ENCODE results near the gene FSIP1.

Gene FSIP1

DNA sequence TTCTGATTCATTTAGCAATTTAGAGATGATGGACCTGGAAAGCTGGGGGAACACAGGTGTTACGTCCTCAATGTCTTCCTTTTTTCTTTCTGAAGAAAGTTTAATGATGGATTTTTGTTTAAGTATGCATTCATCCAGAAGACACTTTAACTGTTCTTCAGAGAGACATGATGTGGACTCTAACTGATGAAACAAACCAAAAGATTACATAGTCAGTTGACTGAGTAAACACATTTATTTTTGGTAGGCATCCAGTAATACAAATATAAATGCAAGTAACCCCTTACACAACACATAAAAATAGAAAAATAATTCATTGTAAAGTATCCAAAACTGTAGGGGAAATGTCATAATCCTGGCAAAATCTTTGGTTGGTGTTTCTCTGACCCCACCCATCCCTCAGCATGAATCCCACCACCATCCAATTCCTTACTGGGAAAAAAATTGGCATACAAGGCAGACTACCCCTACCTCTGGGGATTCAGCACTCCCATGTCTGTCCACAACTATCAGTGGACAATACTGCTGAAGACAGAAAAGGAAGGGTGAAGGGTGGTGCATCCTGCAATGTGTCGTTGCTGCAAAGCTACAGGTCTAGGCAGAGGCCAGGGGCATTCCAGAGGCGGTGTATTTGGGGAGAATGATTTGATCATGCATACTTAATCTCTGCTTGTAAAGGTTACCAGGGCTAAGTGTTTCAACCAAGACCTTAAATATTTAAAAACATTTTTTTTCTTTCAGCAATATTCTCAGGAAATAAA, 164.4 kb downstream of the FSIP1 start:
- DNase-seq (ENCODE audit: low read depth): no peak

DNA sequence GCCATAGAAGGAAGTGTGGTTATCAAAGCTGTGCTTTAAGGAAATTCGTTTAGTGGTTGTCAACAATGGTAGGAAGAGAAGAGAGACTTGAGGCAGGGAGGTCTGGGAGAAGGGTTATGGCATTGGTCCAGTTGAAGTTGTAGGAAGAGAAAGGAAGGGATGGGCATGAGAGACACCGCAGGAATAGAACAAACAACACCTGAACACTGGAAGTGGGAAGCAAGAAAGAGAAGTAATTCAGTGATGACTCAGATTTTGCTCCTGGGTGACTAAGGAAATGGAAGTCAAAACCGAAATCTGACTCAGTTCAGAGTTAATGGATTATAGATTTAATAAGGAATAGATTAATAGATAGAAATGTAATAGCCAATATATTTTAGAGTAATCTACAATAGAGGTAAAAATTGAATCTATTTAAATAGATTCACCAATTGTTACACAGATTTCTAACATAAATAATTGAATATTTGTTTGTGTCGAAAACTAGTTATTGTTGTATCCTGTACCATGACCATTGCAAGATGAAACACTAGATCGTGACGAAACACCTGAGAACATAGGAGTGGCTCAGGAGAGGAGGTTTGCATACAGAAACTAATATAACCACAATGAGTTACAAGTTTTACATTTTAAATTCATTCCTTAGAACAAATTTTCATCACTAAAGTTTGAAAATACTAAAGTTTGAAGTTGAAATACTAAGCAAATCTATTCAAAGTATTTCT, 165.7 kb downstream of the FSIP1 start:
- no peak for DNase-seq (ENCODE audit: low read depth)

DNA sequence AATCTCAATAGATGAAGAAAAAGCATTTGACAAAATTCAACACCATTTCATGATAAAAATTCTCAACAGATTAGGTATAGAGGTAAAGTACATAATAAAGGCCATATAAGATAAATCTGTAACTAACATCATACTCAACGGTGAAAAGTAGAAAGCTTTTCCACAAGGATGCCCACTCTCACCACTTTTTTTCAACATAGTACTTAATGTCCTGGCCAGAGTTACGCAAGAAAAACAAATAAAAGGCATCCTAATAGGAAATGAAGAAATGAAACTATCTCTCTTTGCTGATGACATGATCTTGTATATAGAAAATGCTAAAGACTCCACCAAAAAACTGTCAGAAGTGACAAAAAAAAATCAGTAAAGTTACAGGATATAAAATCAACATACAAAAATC, 168.8 kb downstream of the FSIP1 start:
- DNase-seq (ENCODE audit: low read depth): no peak

DNA sequence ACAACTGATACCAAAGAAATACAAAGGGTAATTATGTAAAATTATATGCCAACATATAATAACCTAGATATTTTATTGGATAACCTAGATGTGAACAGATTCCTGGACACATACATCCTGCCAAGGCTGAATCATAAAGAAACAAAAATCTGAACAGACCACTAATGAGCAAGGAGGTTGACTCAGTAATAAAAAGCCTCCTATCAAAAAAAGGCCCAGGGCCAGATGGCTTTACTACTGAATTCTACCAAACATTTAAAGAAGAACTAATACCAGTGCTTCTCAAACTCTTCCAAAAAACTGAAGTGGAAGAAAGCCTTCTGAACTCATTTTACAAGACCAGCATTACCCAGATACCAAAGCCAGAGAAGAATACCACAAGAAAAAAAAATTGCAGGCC, 169.4 kb downstream of the FSIP1 start:
- DNase-seq (ENCODE audit: low read depth): no peak

DNA sequence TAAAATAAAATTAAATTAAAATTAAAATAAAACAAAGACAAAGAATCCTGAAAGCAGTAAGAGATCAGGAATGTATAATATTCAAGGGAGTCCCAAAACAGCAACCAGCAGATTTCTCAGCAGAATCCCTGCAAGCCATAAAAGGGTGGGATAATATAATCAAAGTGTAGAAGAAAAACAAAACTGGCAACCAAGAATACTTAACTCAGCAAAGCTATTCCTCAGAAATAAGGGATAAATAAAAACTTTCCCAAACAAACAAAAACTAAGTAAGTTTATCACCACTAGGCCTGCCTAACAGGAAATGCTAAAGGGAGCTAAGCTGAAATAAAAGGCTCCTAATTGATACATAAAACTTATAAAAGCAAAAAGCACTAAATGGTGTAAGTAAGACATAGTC, 172.0 kb downstream of the FSIP1 start:
- no peak for DNase-seq (ENCODE audit: low read depth)

GRCh38 chr15:39609166-39609916, 173.3 kb downstream of the FSIP1 start:
- DNase-seq (ENCODE audit: low read depth): no peak

DNA sequence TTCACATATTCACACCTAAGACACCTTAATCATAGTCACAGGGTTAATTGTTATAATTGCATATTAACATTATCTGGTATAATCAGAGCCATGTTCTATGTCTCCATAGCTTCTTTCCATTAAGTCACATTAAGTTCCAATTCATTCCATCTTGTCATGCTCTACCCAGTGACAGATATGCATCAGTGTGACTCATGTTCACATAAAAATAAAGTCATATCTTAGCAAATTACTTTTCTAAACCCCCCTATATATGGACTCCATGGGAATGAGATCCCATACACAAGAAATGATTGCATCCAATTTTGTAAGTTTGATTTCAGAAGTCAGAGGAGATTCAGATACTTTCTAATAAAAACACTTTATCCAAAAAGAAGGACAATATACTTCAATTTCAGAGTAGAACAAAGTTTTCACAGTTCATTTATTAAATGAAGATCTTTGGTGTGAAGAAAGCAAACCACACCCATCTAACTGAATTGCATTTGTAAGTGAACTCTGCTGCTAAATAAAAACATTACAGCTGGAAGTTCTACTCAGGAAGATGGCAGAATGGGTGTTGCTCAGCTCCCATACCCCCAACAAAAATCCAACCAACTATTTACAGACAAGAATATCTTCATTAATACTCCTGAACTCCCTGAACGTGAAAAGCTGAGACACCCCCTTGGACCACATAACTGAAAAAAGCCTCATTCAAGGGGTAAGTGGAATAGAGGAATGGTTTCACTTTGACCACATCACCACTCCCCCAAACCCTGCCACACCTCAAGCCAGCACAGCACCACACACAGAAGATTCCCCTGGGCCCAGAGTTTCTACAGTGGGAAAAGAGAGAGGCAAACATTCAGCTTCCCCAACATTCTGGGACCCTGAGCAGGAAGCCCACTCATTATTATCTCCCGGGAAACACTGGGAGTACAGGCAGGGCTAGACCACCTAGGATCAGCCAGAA, 174.2 kb downstream of the FSIP1 start:
- DNase-seq (ENCODE audit: low read depth): no peak

DNA sequence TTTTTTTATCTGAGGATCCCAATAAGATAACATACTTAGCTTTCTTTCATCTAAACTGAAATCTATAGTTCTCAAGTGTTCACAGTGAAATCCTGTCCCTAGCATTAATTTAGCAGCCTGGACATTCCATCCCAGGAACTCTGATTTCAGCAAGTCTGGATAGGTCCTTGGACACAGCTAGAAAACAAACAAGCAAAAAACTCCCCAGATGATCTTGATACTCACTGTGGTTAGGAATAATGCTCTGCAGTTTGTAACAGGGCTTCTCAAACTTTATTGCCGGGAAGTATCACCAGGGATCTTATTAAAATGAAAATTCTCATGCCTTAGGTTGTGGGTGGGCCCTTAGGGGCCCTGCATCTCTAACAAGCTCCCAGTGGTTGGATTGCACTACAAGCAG, 177.5 kb downstream of the FSIP1 start:
- no peak for DNase-seq (ENCODE audit: low read depth)

GRCh38 chr15:39602143-39602542, 180.5 kb downstream of the FSIP1 start:
- no peak for DNase-seq (ENCODE audit: low read depth)

DNA sequence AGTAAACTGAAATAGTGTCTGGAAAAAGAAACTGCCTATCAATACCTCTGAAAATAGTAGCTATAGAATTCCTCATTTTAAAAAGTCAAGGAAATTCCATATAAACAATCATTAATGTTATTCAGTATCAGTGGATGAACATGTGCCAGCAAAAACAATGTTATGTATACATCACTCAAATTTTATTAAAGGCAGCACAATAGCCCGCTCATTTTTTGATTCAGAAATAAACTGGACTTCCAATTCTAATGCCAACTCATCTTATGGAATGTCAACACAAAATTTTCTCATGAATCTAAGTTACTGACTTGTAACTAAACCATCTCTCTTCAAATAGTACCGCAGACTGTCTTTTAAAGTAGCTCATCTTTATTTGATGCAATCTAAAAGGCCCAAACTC, 182.8 kb downstream of the FSIP1 start:
- no peak for DNase-seq (ENCODE audit: low read depth)

- no peak for DNase-seq (ENCODE audit: low read depth)
Measured at GRCh38 chr15:39598958-39599845, 183.4 kb downstream of the FSIP1 start.

DNA sequence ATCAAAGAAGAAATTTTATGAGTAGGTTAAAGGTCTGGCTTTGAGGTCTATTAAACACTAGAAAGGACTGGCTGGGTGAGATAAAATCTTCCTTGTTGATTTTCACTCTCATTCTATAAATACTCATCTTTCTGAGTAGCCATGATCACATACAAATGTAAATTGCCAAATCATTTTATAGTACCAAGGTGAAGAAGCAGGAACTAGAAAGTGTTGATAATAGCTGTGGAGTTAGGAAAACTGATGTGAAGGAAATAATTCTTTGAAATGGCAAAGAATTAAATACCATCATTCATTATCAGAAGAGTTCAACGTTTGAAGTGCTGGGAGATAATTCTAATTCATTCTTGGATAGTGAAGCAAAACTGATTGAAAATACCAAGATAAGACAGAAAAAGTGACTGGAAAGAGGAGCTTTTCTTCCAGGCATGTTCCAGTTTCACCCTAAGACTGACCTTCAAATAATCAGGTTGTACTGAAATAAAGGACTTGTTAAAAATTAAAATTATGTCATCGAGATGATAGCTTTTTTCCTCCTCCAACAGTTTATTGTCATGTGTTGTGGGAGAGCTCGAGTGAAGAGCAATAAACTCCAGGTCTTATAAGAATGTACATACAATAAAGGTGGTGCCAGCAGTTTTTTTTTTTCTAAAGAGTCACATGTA, 184.3 kb downstream of the FSIP1 start:
- DNase-seq (ENCODE audit: low read depth): no peak

DNA sequence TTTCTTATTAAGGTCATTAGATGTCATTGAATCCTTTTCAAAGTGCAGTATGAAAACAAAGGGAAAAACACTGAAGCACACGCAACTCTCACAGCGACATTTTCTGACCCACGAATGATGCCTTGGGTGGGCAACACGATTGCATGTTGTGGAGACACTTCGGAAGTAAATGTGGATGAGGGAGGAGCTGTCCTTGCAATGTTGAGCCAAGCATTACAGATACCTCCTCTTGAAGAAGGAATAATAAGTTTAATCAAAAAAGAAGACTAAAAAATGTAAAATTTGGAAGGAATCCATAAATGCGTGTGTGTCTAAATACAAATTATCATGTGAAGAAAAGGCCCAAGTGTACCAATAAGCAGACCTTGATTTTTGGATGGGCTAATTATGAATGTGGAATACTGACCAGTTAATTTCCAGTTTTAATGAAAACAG, 184.9 kb downstream of the FSIP1 start:
- DNase-seq (ENCODE audit: low read depth): no peak

- DNase-seq (ENCODE audit: low read depth): no peak
Measured at GRCh38 chr15:39597336-39597735, 185.3 kb downstream of the FSIP1 start.

- no peak for DNase-seq (ENCODE audit: low read depth)
Measured at GRCh38 chr15:39596358-39597051, 186.1 kb downstream of the FSIP1 start.

DNA sequence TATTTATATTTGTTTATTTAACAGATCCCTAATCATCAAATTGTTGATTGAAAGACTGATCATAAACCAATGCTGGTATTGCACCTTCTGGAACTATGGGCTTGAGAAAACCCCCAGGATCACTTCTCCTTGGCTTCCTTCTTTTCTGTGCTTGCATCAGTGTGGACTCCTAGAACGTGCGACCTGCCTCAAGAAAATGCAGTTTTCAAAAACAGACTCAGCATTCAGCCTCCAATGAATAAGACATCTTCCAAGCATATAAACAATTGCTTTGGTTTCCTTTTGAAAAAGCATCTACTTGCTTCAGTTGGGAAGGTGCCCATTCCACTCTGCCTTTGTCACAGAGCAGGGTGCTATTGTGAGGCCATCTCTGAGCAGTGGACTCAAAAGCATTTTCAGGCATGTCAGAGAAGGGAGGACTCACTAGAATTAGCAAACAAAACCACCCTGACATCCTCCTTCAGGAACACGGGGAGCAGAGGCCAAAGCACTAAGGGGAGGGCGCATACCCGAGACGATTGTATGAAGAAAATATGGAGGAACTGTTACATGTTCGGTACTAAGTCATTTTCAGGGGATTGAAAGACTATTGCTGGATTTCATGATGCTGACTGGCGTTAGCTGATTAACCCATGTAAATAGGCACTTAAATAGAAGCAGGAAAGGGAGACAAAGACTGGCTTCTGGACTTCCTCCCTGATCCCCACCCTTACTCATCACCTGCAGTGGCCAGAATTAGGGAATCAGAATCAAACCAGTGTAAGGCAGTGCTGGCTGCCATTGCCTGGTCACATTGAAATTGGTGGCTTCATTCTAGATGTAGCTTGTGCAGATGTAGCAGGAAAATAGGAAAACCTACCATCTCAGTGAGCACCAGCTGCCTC, 187.1 kb downstream of the FSIP1 start:
- no peak for DNase-seq (ENCODE audit: low read depth)

- DNase-seq (ENCODE audit: low read depth): no peak
Measured at GRCh38 chr15:39594446-39595337, 187.9 kb downstream of the FSIP1 start.
